ENCODE results near the gene DCTN4. TPM values are rescaled to one million over a fixed set of nuclear protein-coding genes. Genes with fewer than 3 reads are reported as not detected.
A peak's percentile ranks its signal among the peaks of the same experiment; 100 is the strongest.

Gene DCTN4
- total RNA-seq, 1 experiment from 2014 or later, result 67.6 TPM

- H3K27ac ChIP-seq (ENCODE audit: low read depth, low read length, poor library complexity, severe bottlenecking), result no peak overlapping the region
- POLR2A ChIA-PET (ENCODE audit: low non-redundant PET), result no interaction called here
- peaks cover 14% of the 10 kb centered on the region for H3K4me1 ChIP-seq (ENCODE audit: insufficient read depth, low read length, poor library complexity, severe bottlenecking)
- H3K4me3 ChIP-seq (ENCODE audit: low read depth, low read length, poor library complexity, severe bottlenecking), result no peak overlapping the region
- no TSS peak for BruUV-seq (replicated peaks)
- peaks cover 7% of the 10 kb centered on the region for H3K36me3 ChIP-seq (ENCODE audit: insufficient read depth, low read length, poor library complexity, severe bottlenecking)
- CTCF ChIA-PET, result no interaction called here
- no peak for TF ChIP-seq EZH2 (IDR thresholded peaks at IDR 0.05; ENCODE audit: borderline replicate concordance, low read depth, low read length, poor library complexity, severe bottlenecking)
- TF ChIP-seq, protein P1, sequence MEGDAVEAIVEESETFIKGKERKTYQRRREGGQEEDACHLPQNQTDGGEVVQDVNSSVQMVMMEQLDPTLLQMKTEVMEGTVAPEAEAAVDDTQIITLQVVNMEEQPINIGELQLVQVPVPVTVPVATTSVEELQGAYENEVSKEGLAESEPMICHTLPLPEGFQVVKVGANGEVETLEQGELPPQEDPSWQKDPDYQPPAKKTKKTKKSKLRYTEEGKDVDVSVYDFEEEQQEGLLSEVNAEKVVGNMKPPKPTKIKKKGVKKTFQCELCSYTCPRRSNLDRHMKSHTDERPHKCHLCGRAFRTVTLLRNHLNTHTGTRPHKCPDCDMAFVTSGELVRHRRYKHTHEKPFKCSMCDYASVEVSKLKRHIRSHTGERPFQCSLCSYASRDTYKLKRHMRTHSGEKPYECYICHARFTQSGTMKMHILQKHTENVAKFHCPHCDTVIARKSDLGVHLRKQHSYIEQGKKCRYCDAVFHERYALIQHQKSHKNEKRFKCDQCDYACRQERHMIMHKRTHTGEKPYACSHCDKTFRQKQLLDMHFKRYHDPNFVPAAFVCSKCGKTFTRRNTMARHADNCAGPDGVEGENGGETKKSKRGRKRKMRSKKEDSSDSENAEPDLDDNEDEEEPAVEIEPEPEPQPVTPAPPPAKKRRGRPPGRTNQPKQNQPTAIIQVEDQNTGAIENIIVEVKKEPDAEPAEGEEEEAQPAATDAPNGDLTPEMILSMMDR (conservative IDR thresholded peaks at IDR 0.05; ENCODE audit: low read depth, low read length), result no peak
- no peak for DNase-seq (ENCODE audit: low spot score)
- no peaks in the 10 kb centered on the region for H3K27me3 ChIP-seq (replicated peaks; ENCODE audit: insufficient read depth, low read depth, low read length, poor library complexity)
- no peaks in the 10 kb centered on the region for H3K9me3 ChIP-seq (ENCODE audit: low read depth, low read length, poor library complexity, severe bottlenecking)
- intact Hi-C loops (cut with micrococcal nuclease; ENCODE audit: unreplicated experiment), result loop anchor here (10.0 kb wide), 1 partner anchor 249 kb away; no protein-coding TSS in a partner anchor
Measured at GRCh38 chr5:150703762-150704161, 55.1 kb downstream of the DCTN4 start.

DNA sequence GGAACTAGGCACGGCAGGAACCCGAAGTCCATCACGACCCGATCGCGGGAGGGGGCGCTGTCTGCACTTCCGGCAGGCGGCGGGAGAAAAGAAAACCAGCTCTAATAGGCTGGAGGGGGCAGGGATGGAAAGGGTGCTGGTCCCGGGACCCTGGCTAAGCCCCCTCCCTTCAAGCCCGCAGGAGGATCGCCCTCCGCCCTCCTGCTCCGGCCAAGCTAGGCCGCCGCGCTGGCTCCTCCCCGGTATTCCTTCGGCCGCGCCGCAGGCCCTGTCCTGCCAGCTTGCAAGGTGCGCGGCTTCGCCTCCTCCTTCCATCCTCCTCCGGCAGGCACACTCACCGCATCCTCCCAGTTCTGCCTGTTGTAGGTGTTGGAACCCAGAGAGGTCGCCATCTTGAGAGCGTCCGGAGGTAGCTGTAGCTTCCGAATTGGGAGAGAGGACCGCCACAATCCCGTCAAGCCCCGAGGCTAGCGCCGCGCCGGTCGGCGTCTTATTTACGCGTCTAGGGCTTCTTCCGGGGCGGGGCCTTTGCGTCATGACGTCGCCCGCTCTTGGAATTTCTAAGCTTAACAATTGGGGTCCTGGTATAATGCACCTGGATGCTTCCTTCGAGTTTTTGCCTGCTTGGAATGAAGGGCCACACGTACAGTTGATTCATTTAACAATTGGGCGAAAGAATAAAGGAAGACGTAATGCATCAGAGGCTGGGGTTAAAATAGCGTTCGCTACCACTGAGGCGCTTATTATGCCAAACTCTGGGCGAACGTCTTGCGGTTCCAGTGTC is 58.0 kb downstream of the DCTN4 start, which contains the start of gene RBM22:
TSS of gene RBM22 (minus strand) at position 469 of the 784 bp plus-strand sequence. CDS start at position 392, 77 bp downstream.
- no peak for TF ChIP-seq EZH2 (IDR thresholded peaks at IDR 0.05; ENCODE audit: borderline replicate concordance, low read depth, low read length, poor library complexity, severe bottlenecking)
- TF ChIP-seq, protein P1 (conservative IDR thresholded peaks at IDR 0.05; ENCODE audit: low read depth, low read length), result peak; percentile 74
- peak; percentile 95 for DNase-seq (ENCODE audit: low spot score)
- ChIA-PET POLR2A (ENCODE audit: low non-redundant PET) (interaction anchor here (0.6 to 0.8 kb wide), 3 partner anchors 8 to 81 kb away, joined by 3 to 4 read pairs (median 3); partner anchors contain the start of gene DCTN4), CTCF (interaction anchor here (0.8 to 1.5 kb wide), 4 partner anchors 8 to 146 kb away, joined by 3 to 5 read pairs (median 4); partner anchors contain the start of gene IRGM)
- peak within 1 kb of the TSS; percentile 83 for H3K4me3 ChIP-seq (ENCODE audit: low read depth, low read length, poor library complexity, severe bottlenecking)
- peaks cover 34% of the 10 kb centered on the region for H3K36me3 ChIP-seq (ENCODE audit: insufficient read depth, low read length, poor library complexity, severe bottlenecking)
- peak within 1 kb of the TSS; percentile 92 for H3K27ac ChIP-seq (ENCODE audit: low read depth, low read length, poor library complexity, severe bottlenecking)
- H3K4me1 ChIP-seq (ENCODE audit: insufficient read depth, low read length, poor library complexity, severe bottlenecking), result peaks cover 14% of the 10 kb centered on the region
- BruUV-seq (replicated peaks), result no TSS peak
- no peaks in the 10 kb centered on the region for H3K27me3 ChIP-seq (replicated peaks; ENCODE audit: insufficient read depth, low read depth, low read length, poor library complexity)
- no peaks in the 10 kb centered on the region for H3K9me3 ChIP-seq (ENCODE audit: low read depth, low read length, poor library complexity, severe bottlenecking)
- intact Hi-C loops (cut with micrococcal nuclease; ENCODE audit: unreplicated experiment), result loop anchor here (2.0 to 10.0 kb wide), 2 partner anchors 138 to 246 kb away; no protein-coding TSS in a partner anchor

DNA sequence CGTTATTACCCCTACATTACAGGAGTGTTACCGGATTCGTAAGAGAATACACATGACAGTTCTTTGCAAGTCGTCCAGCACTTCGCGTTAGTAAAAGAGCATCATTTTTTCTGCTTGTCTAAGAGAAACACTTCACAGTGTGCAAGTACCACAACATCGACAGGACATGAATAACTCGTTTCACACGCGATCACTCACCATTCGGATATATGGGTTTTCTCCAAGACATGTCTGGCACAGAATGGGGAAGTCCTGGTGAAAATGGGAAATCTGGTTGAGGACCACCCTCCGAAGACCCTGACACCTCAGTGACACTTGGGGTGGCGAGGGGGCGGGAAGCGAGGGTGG is 58.6 kb downstream of the DCTN4 start:
- peaks cover 39% of the 10 kb centered on the region for H3K36me3 ChIP-seq (ENCODE audit: insufficient read depth, low read length, poor library complexity, severe bottlenecking)
- POLR2A ChIA-PET (ENCODE audit: low non-redundant PET), result no interaction called here
- intact Hi-C loops (cut with micrococcal nuclease; ENCODE audit: unreplicated experiment), result loop anchor here (2.0 to 10.0 kb wide), 2 partner anchors 137 to 245 kb away; no protein-coding TSS in a partner anchor
- no TSS peak for BruUV-seq (replicated peaks)
- H3K27me3 ChIP-seq (replicated peaks; ENCODE audit: insufficient read depth, low read depth, low read length, poor library complexity), result no peaks in the 10 kb centered on the region
- H3K27ac ChIP-seq (ENCODE audit: low read depth, low read length, poor library complexity, severe bottlenecking), result peak overlapping the region; percentile 92
- H3K4me1 ChIP-seq (ENCODE audit: insufficient read depth, low read length, poor library complexity, severe bottlenecking), result peaks cover 14% of the 10 kb centered on the region
- peak overlapping the region; percentile 83 for H3K4me3 ChIP-seq (ENCODE audit: low read depth, low read length, poor library complexity, severe bottlenecking)
- no peaks in the 10 kb centered on the region for H3K9me3 ChIP-seq (ENCODE audit: low read depth, low read length, poor library complexity, severe bottlenecking)
- CTCF ChIA-PET, result interaction anchor here (1.5 kb wide), 1 partner anchor 146 kb away, joined by 5 read pairs; the partner anchor contains the start of gene IRGM
- no peak for DNase-seq (ENCODE audit: low spot score)
- TF ChIP-seq EZH2 (IDR thresholded peaks at IDR 0.05; ENCODE audit: borderline replicate concordance, low read depth, low read length, poor library complexity, severe bottlenecking), result no peak
- TF ChIP-seq, protein P1 (conservative IDR thresholded peaks at IDR 0.05; ENCODE audit: low read depth, low read length), result no peak

Measured in A673 (cell line).